ENCODE data around the gene BTN3A1.

The BTN3A1 gene

DNA sequence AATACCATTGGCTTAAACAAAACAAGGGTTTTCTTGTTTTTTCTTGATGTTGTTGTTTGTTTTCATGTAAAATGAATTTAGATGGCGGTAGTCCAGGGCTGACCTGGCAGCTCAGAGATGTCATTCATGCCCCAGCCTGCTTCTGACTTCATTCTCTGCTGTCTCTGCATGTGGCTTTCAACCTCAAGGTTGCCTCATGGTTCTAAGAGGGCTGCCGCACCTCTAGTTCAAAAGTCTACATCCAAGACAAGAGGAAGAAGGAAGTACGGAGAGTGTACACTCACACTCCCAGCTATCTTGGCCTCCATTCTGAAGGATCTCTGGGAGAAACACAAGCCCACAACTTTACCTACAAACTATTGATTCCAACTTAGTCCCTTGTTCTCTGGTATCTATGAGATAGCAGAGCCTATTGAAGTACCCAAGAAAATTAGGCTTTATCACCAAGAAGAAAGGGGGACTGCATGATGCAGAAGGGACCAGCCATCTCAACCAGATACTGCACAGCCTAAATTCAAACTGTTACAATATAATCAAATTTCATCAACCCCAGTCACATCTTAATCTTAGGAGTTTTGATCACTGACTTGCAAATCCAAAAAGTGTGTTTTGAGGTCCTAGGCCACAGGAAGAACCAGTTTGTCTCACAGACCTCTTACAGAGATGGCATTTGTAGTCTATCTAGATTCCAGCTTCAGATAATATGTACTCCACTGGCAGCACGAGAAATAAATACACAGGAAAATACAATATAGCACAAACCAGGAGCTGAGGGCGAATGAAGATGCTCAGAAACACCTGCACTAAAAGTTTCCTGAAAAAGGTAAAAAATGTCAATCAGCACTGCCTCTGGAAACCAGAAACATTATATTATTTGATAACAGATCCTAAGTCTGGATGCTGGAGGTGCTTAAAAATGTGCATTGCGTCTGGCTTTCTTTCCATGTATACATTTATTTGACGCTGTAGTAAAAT lies 37.4 kb downstream of the BTN3A1 start:
- DNase-seq (ENCODE audit: low spot score), result no peak
- Histone ChIP-seq H3K27ac (peak overlapping the region; percentile 86), H3K4me3 (peak overlapping the region; percentile 80)
- TF ChIP-seq, protein P1, sequence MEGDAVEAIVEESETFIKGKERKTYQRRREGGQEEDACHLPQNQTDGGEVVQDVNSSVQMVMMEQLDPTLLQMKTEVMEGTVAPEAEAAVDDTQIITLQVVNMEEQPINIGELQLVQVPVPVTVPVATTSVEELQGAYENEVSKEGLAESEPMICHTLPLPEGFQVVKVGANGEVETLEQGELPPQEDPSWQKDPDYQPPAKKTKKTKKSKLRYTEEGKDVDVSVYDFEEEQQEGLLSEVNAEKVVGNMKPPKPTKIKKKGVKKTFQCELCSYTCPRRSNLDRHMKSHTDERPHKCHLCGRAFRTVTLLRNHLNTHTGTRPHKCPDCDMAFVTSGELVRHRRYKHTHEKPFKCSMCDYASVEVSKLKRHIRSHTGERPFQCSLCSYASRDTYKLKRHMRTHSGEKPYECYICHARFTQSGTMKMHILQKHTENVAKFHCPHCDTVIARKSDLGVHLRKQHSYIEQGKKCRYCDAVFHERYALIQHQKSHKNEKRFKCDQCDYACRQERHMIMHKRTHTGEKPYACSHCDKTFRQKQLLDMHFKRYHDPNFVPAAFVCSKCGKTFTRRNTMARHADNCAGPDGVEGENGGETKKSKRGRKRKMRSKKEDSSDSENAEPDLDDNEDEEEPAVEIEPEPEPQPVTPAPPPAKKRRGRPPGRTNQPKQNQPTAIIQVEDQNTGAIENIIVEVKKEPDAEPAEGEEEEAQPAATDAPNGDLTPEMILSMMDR (IDR thresholded peaks at IDR 0.05), result no peak

DNA sequence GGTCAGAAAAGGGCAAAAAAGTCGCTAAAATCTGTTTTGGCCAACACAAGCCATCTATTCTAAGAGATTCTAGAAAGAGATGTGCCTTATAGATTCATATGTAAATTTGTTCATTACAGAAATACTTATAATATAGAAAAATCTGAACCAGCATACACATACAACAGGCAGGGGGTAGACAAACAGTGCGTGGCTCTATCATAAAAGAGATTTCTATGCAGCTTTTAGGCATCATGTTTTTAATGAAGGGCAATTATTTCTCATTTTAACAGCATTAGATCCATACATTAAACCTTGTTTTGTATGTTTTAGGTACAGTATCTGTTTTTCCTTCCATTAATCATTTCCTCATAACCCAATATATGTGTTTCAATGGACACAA lies 38.9 kb downstream of the BTN3A1 start:
- Histone ChIP-seq H3K27ac (peak overlapping the region; percentile 86), H3K4me3 (peak overlapping the region; percentile 80)
- TF ChIP-seq, protein P1 (IDR thresholded peaks at IDR 0.05), result no peak
- DNase-seq (ENCODE audit: low spot score), result no peak

DNA sequence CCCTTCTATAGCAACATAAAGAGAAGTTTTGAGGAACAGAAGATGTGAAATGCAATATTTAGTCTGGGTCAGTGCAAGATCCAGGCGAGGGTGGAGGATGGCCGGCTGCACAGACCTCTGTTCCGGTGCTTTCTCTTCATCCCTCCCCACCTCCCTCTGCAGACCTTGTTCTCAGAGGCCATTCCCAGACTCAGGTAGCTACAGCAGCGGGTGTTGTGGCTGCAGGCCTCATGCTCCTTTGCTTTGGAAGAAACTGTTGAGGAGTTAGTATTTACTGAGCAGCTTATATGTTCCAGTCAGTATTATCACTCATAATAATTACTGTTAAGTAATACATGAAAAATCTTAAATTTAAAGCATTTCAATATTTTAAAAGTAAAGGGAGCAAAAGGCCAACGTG lies 39.9 kb downstream of the BTN3A1 start:
- Histone ChIP-seq H3K4me3 (peak overlapping the region; percentile 19), H3K27ac (no peak overlapping the region)
- TF ChIP-seq, protein P1 (IDR thresholded peaks at IDR 0.05), result no peak
- no peak for DNase-seq (ENCODE audit: low spot score)

DNA sequence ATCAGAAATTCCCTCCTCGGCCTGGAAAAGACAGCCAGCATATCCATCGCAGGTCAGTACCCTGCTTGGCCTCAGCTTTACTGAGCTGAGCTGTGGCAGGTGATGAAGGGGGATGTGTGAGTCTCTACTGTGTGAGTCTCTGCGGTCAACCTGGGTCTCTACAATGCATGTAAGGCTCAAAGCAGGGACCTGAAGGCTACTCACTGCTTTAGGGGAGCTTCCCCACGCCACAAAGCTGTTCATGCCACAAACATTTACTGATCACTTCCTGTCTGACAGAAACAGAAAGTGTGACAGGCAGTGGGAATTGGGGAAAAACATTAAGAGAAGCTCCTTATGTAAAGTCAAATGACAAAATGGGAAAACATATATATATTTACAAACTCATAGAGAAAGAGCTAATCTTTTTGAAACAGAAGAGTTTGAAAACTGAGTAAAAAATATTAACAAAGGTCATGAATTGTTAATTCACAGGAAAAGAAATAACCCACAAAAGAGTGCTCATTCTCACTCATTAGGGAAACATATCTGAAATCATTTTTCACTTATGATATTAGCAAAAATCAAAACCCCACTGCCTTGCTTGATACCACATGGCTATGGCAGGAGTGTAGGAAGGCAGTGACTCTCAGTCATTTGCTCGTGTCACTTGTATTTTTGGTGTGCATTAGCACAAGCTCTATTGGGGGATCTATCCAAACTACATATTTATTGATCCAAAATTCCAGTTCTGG lies 44.0 kb downstream of the BTN3A1 start:
- Histone ChIP-seq H3K4me3 (no peak overlapping the region), H3K27ac (no peak overlapping the region)
- no peak for DNase-seq (ENCODE audit: low spot score)
- TF ChIP-seq, protein P1 (IDR thresholded peaks at IDR 0.05), result no peak

DNA sequence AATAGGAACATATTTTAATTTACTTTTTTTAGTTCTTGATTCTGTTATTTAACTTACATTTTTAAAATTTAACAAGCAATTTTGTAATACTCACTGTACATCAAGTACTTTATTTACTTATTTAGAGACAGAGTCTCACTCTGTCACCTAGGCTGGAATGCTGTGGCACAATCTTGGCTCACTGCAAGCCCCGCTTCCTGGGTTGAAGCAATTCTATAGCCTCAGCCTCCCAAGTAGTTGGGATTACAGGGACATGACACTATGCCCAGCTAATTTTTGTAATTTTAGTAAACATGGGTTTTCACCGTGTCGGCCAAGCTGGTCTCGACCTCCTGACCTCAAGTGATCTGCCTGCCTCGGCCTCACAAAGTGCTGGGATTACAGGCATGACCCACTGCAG lies 45.2 kb downstream of the BTN3A1 start:
- Histone ChIP-seq H3K4me3 (no peak overlapping the region), H3K27ac (no peak overlapping the region)
- DNase-seq (ENCODE audit: low spot score), result no peak
- TF ChIP-seq, protein P1 (IDR thresholded peaks at IDR 0.05), result no peak

DNA sequence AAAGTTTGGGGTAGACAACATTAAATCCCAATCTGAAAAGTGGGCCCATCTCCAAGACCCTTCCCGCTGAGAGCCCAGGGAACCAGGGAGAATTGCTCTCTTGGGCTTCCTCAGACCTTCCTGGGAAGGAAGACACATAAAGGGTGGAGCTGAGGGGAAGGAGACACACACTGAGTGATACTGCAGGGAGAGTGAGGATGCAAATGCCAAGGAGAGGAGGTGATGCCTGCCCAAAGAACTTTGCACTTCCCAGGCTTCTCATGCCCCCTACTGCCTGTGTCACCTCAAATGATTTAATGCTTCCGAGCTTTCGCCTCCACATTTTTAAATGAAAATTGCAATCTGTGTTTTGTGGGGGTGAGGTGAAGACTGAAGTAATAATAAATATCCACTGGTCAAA lies 48.2 kb downstream of the BTN3A1 start:
- no peak for DNase-seq (ENCODE audit: low spot score)
- TF ChIP-seq, protein P1 (IDR thresholded peaks at IDR 0.05), result no peak
- no peak overlapping the region for H3K4me3 ChIP-seq
- no peak overlapping the region for H3K27ac ChIP-seq

Measured in coronary artery (tissue), 2 donors.